ENCODE results near the gene SLC35B4. TPM values are rescaled to one million over a fixed set of nuclear protein-coding genes. Genes with fewer than 3 reads are reported as not detected.

SLC35B4 gene
- total RNA-seq, 1 experiment from 2014 or later = 20.0 TPM

- no peak for DNase-seq (ENCODE audit: low spot score)
- Histone ChIP-seq H3K27me3 (replicated peaks; ENCODE audit: insufficient read depth, low read depth, low read length, poor library complexity) (no peaks in the 10 kb centered on the region), H3K4me3 (ENCODE audit: low read depth, low read length, poor library complexity, severe bottlenecking) (no peak overlapping the region), H3K27ac (ENCODE audit: low read depth, low read length, poor library complexity, severe bottlenecking) (no peak overlapping the region), H3K4me1 (ENCODE audit: insufficient read depth, low read length, poor library complexity, severe bottlenecking) (no peaks in the 10 kb centered on the region), H3K36me3 (ENCODE audit: insufficient read depth, low read length, poor library complexity, severe bottlenecking) (no peaks in the 10 kb centered on the region), H3K9me3 (ENCODE audit: low read depth, low read length, poor library complexity, severe bottlenecking) (no peaks in the 10 kb centered on the region)
- ChIA-PET CTCF (no interaction called here), POLR2A (ENCODE audit: low non-redundant PET) (no interaction called here)
- TF ChIP-seq EZH2 (IDR thresholded peaks at IDR 0.05; ENCODE audit: borderline replicate concordance, low read depth, low read length, poor library complexity, severe bottlenecking) = no peak
- TF ChIP-seq, protein P1, sequence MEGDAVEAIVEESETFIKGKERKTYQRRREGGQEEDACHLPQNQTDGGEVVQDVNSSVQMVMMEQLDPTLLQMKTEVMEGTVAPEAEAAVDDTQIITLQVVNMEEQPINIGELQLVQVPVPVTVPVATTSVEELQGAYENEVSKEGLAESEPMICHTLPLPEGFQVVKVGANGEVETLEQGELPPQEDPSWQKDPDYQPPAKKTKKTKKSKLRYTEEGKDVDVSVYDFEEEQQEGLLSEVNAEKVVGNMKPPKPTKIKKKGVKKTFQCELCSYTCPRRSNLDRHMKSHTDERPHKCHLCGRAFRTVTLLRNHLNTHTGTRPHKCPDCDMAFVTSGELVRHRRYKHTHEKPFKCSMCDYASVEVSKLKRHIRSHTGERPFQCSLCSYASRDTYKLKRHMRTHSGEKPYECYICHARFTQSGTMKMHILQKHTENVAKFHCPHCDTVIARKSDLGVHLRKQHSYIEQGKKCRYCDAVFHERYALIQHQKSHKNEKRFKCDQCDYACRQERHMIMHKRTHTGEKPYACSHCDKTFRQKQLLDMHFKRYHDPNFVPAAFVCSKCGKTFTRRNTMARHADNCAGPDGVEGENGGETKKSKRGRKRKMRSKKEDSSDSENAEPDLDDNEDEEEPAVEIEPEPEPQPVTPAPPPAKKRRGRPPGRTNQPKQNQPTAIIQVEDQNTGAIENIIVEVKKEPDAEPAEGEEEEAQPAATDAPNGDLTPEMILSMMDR (conservative IDR thresholded peaks at IDR 0.05; ENCODE audit: low read depth, low read length) = no peak
- intact Hi-C loops (cut with micrococcal nuclease; ENCODE audit: unreplicated experiment) = no loop called here
- no TSS peak for BruUV-seq (replicated peaks)
These were observed 3.2 kb downstream of the SLC35B4 start for GRCh38 chr7:134313543-134313942.

- POLR2A ChIA-PET (ENCODE audit: low non-redundant PET) = no interaction called here
- no peaks in the 10 kb centered on the region for H3K4me1 ChIP-seq (ENCODE audit: insufficient read depth, low read length, poor library complexity, severe bottlenecking)
- no peaks in the 10 kb centered on the region for H3K9me3 ChIP-seq (ENCODE audit: low read depth, low read length, poor library complexity, severe bottlenecking)
- no peaks in the 10 kb centered on the region for H3K27me3 ChIP-seq (replicated peaks; ENCODE audit: insufficient read depth, low read depth, low read length, poor library complexity)
- DNase-seq (ENCODE audit: low spot score) = no peak
- no peak overlapping the region for H3K4me3 ChIP-seq (ENCODE audit: low read depth, low read length, poor library complexity, severe bottlenecking)
- intact Hi-C loops (cut with micrococcal nuclease; ENCODE audit: unreplicated experiment) = no loop called here
- no peaks in the 10 kb centered on the region for H3K36me3 ChIP-seq (ENCODE audit: insufficient read depth, low read length, poor library complexity, severe bottlenecking)
- no TSS peak for BruUV-seq (replicated peaks)
- no peak overlapping the region for H3K27ac ChIP-seq (ENCODE audit: low read depth, low read length, poor library complexity, severe bottlenecking)
- CTCF ChIA-PET = no interaction called here
- TF ChIP-seq, protein P1 (conservative IDR thresholded peaks at IDR 0.05; ENCODE audit: low read depth, low read length) = no peak
- TF ChIP-seq EZH2 (IDR thresholded peaks at IDR 0.05; ENCODE audit: borderline replicate concordance, low read depth, low read length, poor library complexity, severe bottlenecking) = no peak
These were observed 4.0 kb downstream of the SLC35B4 start for GRCh38 chr7:134312717-134313116.

- TF ChIP-seq EZH2 (IDR thresholded peaks at IDR 0.05; ENCODE audit: borderline replicate concordance, low read depth, low read length, poor library complexity, severe bottlenecking) = no peak
- TF ChIP-seq, protein P1 (conservative IDR thresholded peaks at IDR 0.05; ENCODE audit: low read depth, low read length) = no peak
- no peaks in the 10 kb centered on the region for H3K4me1 ChIP-seq (ENCODE audit: insufficient read depth, low read length, poor library complexity, severe bottlenecking)
- H3K4me3 ChIP-seq (ENCODE audit: low read depth, low read length, poor library complexity, severe bottlenecking) = no peak overlapping the region
- CTCF ChIA-PET = no interaction called here
- no peak overlapping the region for H3K27ac ChIP-seq (ENCODE audit: low read depth, low read length, poor library complexity, severe bottlenecking)
- H3K36me3 ChIP-seq (ENCODE audit: insufficient read depth, low read length, poor library complexity, severe bottlenecking) = no peaks in the 10 kb centered on the region
- intact Hi-C loops (cut with micrococcal nuclease; ENCODE audit: unreplicated experiment) = no loop called here
- POLR2A ChIA-PET (ENCODE audit: low non-redundant PET) = no interaction called here
- DNase-seq (ENCODE audit: low spot score) = no peak
- H3K9me3 ChIP-seq (ENCODE audit: low read depth, low read length, poor library complexity, severe bottlenecking) = no peaks in the 10 kb centered on the region
- no peaks in the 10 kb centered on the region for H3K27me3 ChIP-seq (replicated peaks; ENCODE audit: insufficient read depth, low read depth, low read length, poor library complexity)
- no TSS peak for BruUV-seq (replicated peaks)
These were observed 4.9 kb downstream of the SLC35B4 start for GRCh38 chr7:134311807-134312206.

All from A673 (cell line).